ENCODE results near the gene OR6C6.

GRCh38 chr12:55258303-55258702, 38.1 kb downstream of the OR6C6 start:
- TF ChIP-seq, protein P1, sequence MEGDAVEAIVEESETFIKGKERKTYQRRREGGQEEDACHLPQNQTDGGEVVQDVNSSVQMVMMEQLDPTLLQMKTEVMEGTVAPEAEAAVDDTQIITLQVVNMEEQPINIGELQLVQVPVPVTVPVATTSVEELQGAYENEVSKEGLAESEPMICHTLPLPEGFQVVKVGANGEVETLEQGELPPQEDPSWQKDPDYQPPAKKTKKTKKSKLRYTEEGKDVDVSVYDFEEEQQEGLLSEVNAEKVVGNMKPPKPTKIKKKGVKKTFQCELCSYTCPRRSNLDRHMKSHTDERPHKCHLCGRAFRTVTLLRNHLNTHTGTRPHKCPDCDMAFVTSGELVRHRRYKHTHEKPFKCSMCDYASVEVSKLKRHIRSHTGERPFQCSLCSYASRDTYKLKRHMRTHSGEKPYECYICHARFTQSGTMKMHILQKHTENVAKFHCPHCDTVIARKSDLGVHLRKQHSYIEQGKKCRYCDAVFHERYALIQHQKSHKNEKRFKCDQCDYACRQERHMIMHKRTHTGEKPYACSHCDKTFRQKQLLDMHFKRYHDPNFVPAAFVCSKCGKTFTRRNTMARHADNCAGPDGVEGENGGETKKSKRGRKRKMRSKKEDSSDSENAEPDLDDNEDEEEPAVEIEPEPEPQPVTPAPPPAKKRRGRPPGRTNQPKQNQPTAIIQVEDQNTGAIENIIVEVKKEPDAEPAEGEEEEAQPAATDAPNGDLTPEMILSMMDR (IDR thresholded peaks at IDR 0.05; ENCODE audit: low read depth, low read length, missing input control), result no peak
- TF ChIP-seq TAF1 (conservative IDR thresholded peaks at IDR 0.05), result no peak
